K562 (cell line): ENCODE measurements around the gene TMEM164. TPM values are rescaled to one million over a fixed set of nuclear protein-coding genes. Genes with fewer than 3 reads are reported as not detected.
A peak's percentile ranks its signal among the peaks of the same experiment; 100 is the strongest.

Experiments
- COPS2 ChIP-seq: fragments of 450-650 bp; conservative IDR thresholded peaks from 2 replicates; pipeline ENCODE4 v1.6.1; 2016; ENCODE audit warnings: mild to moderate bottlenecking, moderate library complexity
- ETV5 ChIP-seq: sonication (generic); formaldehyde crosslinking; IDR thresholded peaks from 2 replicates; pipeline ENCODE4 v1.4.0; 2020; ENCODE audit warnings: low read depth, mild to moderate bottlenecking, missing genetic modification reagents
- FOXM1 ChIP-seq, 2 experiments: fragments of 450-650 bp in 1 of 2; sonication (generic) in 1 of 2; formaldehyde crosslinking in 1 of 2; IDR thresholded peaks; 2 replicates each; pipeline versions ENCODE4 v1.6.1 to v1.9.0; 2017 to 2022; ENCODE audit warnings: low read depth in 2 of 2, mild to moderate bottlenecking in 2 of 2, missing genetic modification reagents in 1 of 2, moderate library complexity in 1 of 2
- GABPA ChIP-seq: fragments of 200-800 bp; sonication (Bioruptor generic); conservative IDR thresholded peaks from 2 replicates; pipeline ENCODE4 v1.6.1; 2016; ENCODE audit warnings: low read depth, missing genetic modification characterization, missing compliant biosample characterization
- ILF3 ChIP-seq: fragments of 450-650 bp; IDR thresholded peaks from 2 replicates; pipeline ENCODE4 v1.6.1; 2018; ENCODE audit warnings: antibody characterized with exemption, mild to moderate bottlenecking, moderate library complexity, borderline replicate concordance
- KLF16 ChIP-seq: IDR thresholded peaks from 2 replicates; pipeline ENCODE4 v1.6.1; 2016; ENCODE audit warnings: antibody characterized with exemption
- MIER1 ChIP-seq: fragments of 450-650 bp; IDR thresholded peaks from 2 replicates; pipeline ENCODE4 v1.6.1; 2016; ENCODE audit warnings: antibody characterized with exemption, mild to moderate bottlenecking, low read depth
- MTA2 ChIP-seq: fragments of 450-650 bp; IDR thresholded peaks from 2 replicates; pipeline ENCODE4 v1.6.1; 2016; ENCODE audit warnings: low read depth
- NCOA1 ChIP-seq: fragments of 450-650 bp; IDR thresholded peaks from 2 replicates; pipeline ENCODE4 v1.6.1; 2016; ENCODE audit warnings: low read depth
- NFRKB ChIP-seq: fragments of 450-650 bp; IDR thresholded peaks from 2 replicates; pipeline ENCODE4 v1.6.1; 2016; ENCODE audit warnings: low read depth
- RBM34 ChIP-seq: fragments of 200-400 bp; formaldehyde crosslinking; IDR thresholded peaks from 2 replicates; pipeline ENCODE4 v1.6.1; 2018; ENCODE audit warnings: low read length, borderline replicate concordance; ENCODE audit not compliant: insufficient read depth
- ZKSCAN8 ChIP-seq: fragments of 200-800 bp; sonication (Bioruptor generic); IDR thresholded peaks from 2 replicates; pipeline ENCODE4 v1.6.1; 2016; ENCODE audit warnings: missing genetic modification characterization, missing compliant biosample characterization
- ZNF239 ChIP-seq: fragments of 250-450 bp; sonication (Bioruptor Pico); IDR thresholded peaks from 2 replicates; pipeline ENCODE4 v1.4.0; 2020; ENCODE audit warnings: mild to moderate bottlenecking
- ZNF354B ChIP-seq: fragments of 250-450 bp; sonication (Bioruptor Pico); IDR thresholded peaks from 2 replicates; pipeline ENCODE4 v1.4.0; 2020
- ZNF830 ChIP-seq: fragments of 250-450 bp; sonication (Bioruptor Pico); IDR thresholded peaks from 2 replicates; pipeline ENCODE4 v1.5.0; 2021; ENCODE audit warnings: mild to moderate bottlenecking
- ZSCAN32 ChIP-seq: fragments of 450-650 bp; formaldehyde crosslinking; IDR thresholded peaks from 2 replicates; pipeline ENCODE4 v1.4.0; 2020; ENCODE audit warnings: mild to moderate bottlenecking, moderate library complexity
- polyA plus RNA-seq, 8 experiments: library from polyadenylated mRNA; depleted of rRNA in 4 of 8; stranded (reverse) in 5 of 8; unstranded in 3 of 8; fragments of >200 nt; fragmentation: Nextera tagmentation in 2 of 8; fragmentation: Illumina TruSeq in 1 of 8; extraction: Ambion mirVana in 2 of 8; extraction: Trizol in 1 of 8; gene quantifications; 2 replicates each; pipeline versions ENCODE4 v1.2.1 to v1.2.3, GENCODE V29; 2011 to 2014; ENCODE audit warnings: inconsistent platforms in 1 of 8, missing spikeins in 1 of 8
- total RNA-seq, 7 experiments: library from RNA; depleted of rRNA in 6 of 7; stranded (reverse); fragments of >200 nt in 6 of 7; fragmentation: Illumina TruSeq in 2 of 7; extraction: Trizol in 2 of 7; gene quantifications; 2 replicates each; pipeline versions ENCODE4 v1.2.1 to v1.2.3, GENCODE V29; 2011 to 2021; ENCODE audit warnings: low replicate concordance in 1 of 7
- TF ChIP-seq, protein P1 (sequence below): fragments of 150-350 bp; IDR thresholded peaks from 2 replicates; pipeline ENCODE4 v1.6.1; 2014; ENCODE audit warnings: low read depth, mild to moderate bottlenecking, low read length, borderline replicate concordance
- TF ChIP-seq, protein P2 (sequence below), 2 experiments: fragments of 150-350 bp in 1 of 2; IDR thresholded peaks; 2 replicates each; pipeline ENCODE4 v1.6.1; 2012 to 2016; ENCODE audit warnings: low read depth in 2 of 2, low read length in 2 of 2, mild to moderate bottlenecking in 1 of 2, moderate library complexity in 1 of 2
- TF ChIP-seq, protein P3 (sequence below): fragments of 450-650 bp; IDR thresholded peaks from 2 replicates; pipeline ENCODE4 v1.6.1; 2016; ENCODE audit warnings: mild to moderate bottlenecking

Gene TMEM164
- total and polyA plus RNA-seq, 9 of the 15 experiments (the other 6 are each of a cell fraction or from before 2014, with no cell fraction given): 2.4 to 57.3 (median 23.1) TPM

DNA sequence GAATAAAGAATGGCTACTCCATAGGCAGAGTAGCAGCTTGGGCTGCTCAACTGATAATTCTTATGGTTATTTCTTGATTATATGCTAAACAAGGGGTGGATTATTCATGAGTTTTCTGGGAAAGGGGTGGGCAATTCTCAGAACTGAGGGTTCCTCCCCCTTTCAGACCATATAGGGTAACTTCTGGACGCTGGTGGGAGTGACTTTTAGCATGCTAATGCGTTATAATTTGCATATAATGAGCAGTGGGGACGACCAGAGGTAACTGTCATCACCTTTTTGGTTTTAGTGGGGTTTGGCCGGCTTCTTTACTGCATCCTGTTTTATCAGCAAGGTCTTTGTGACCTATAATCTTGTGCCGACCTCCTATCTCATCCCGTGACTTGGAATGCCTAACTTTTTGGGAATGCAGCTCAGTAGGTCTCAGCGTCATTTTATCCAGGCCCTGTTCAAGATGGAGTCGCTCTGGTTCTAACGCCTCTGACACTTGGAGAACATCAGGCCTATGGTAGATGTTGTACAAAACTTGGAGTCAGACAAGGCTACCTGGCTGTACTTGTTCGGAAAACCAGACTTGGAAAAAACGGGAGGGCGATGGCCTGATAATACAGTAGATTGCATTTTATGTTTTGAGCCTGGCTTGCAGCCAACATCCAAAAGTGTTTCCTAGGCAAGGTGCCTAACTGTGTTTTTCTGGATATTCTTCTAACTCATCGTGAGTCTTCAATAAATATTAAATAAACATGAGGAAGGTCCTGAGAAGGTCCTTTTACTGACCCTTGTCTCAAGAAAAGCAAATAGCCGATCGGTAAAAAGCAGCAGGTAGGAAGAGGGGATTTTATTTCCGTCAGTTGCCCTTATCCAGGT, 1.8 kb upstream of the TMEM164 start (continued):
- TF ChIP-seq RBM34 (no peak), ETV5 (CRISPR knock-in tag) (no peak), ZNF354B (CRISPR knock-in tag) (peak; percentile 94), ILF3 (no peak), KLF16 (0 out of 2 replicates have a peak, but pooled peaks have one; percentile 8), FOXM1 (IDR thresholded peaks at IDR 0.05; ENCODE audit: low read depth) (no peak), FOXM1 (CRISPR knock-in tag; IDR thresholded peaks at IDR 0.05; ENCODE audit: low read depth) (no peak), ZKSCAN8 (CRISPR knock-in tag) (peak; percentile 96), GABPA (tag) (peak; percentile 51), ZSCAN32 (CRISPR knock-in tag) (peak; percentile 84), ZNF830 (peak; percentile 97), MIER1 (no peak), NFRKB (peak; percentile 24; the same call in 1 of the 2 replicates), COPS2 (no peak), ZNF239 (CRISPR knock-in tag) (peak; percentile 94), MTA2 (peak; percentile 31; the same call in 1 of the 2 replicates), NCOA1 (no peak)
- TF ChIP-seq, protein P1, sequence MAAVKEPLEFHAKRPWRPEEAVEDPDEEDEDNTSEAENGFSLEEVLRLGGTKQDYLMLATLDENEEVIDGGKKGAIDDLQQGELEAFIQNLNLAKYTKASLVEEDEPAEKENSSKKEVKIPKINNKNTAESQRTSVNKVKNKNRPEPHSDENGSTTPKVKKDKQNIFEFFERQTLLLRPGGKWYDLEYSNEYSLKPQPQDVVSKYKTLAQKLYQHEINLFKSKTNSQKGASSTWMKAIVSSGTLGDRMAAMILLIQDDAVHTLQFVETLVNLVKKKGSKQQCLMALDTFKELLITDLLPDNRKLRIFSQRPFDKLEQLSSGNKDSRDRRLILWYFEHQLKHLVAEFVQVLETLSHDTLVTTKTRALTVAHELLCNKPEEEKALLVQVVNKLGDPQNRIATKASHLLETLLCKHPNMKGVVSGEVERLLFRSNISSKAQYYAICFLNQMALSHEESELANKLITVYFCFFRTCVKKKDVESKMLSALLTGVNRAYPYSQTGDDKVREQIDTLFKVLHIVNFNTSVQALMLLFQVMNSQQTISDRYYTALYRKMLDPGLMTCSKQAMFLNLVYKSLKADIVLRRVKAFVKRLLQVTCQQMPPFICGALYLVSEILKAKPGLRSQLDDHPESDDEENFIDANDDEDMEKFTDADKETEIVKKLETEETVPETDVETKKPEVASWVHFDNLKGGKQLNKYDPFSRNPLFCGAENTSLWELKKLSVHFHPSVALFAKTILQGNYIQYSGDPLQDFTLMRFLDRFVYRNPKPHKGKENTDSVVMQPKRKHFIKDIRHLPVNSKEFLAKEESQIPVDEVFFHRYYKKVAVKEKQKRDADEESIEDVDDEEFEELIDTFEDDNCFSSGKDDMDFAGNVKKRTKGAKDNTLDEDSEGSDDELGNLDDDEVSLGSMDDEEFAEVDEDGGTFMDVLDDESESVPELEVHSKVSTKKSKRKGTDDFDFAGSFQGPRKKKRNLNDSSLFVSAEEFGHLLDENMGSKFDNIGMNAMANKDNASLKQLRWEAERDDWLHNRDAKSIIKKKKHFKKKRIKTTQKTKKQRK: no peak
- TF ChIP-seq, protein P2, sequence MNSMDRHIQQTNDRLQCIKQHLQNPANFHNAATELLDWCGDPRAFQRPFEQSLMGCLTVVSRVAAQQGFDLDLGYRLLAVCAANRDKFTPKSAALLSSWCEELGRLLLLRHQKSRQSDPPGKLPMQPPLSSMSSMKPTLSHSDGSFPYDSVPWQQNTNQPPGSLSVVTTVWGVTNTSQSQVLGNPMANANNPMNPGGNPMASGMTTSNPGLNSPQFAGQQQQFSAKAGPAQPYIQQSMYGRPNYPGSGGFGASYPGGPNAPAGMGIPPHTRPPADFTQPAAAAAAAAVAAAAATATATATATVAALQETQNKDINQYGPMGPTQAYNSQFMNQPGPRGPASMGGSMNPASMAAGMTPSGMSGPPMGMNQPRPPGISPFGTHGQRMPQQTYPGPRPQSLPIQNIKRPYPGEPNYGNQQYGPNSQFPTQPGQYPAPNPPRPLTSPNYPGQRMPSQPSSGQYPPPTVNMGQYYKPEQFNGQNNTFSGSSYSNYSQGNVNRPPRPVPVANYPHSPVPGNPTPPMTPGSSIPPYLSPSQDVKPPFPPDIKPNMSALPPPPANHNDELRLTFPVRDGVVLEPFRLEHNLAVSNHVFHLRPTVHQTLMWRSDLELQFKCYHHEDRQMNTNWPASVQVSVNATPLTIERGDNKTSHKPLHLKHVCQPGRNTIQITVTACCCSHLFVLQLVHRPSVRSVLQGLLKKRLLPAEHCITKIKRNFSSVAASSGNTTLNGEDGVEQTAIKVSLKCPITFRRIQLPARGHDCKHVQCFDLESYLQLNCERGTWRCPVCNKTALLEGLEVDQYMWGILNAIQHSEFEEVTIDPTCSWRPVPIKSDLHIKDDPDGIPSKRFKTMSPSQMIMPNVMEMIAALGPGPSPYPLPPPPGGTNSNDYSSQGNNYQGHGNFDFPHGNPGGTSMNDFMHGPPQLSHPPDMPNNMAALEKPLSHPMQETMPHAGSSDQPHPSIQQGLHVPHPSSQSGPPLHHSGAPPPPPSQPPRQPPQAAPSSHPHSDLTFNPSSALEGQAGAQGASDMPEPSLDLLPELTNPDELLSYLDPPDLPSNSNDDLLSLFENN (IDR thresholded peaks at IDR 0.05; ENCODE audit: low read depth in 2 of 2, low read length in 2 of 2): no peak
- TF ChIP-seq, protein P3, sequence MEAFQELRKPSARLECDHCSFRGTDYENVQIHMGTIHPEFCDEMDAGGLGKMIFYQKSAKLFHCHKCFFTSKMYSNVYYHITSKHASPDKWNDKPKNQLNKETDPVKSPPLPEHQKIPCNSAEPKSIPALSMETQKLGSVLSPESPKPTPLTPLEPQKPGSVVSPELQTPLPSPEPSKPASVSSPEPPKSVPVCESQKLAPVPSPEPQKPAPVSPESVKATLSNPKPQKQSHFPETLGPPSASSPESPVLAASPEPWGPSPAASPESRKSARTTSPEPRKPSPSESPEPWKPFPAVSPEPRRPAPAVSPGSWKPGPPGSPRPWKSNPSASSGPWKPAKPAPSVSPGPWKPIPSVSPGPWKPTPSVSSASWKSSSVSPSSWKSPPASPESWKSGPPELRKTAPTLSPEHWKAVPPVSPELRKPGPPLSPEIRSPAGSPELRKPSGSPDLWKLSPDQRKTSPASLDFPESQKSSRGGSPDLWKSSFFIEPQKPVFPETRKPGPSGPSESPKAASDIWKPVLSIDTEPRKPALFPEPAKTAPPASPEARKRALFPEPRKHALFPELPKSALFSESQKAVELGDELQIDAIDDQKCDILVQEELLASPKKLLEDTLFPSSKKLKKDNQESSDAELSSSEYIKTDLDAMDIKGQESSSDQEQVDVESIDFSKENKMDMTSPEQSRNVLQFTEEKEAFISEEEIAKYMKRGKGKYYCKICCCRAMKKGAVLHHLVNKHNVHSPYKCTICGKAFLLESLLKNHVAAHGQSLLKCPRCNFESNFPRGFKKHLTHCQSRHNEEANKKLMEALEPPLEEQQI: no peak
